ENCODE results near the gene ADCY5. TPM values are rescaled to one million over a fixed set of nuclear protein-coding genes. Genes with fewer than 3 reads are reported as not detected.

Gene ADCY5
- total RNA-seq, 4 donors from 2014 or later, result 3.5 to 44.6 (median 14.5) TPM

DNA sequence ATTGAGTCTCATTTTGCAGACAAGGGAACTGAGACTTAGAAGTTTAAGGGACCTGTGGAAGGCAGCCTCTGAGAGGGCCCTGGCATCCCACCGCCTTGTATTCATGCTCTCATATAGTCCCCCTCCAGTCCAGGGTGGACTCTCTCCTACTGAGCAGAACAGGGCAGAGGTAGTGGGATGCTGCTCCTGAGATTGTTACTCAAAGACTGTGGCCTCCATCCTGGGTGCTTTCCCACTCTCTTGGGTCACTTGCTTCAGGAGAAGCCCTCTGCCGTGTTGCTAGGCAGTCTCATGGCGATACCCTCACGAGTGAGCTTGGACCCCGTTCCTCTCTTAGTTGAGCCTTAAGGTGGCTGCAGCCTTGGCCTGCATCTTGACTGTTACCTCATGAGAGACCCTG lies 22.2 kb upstream of the ADCY5 start:
- TF ChIP-seq POLR2A (IDR thresholded peaks at IDR 0.05), result no peak
- no peak for TF ChIP-seq CTCF (IDR thresholded peaks at IDR 0.05)
- no peak for DNase-seq
- H3K27ac ChIP-seq, result no peak overlapping the region
- H3K4me3 ChIP-seq, result no peak overlapping the region
- H3K27me3 ChIP-seq, result no peaks in the 10 kb centered on the region
- no peaks in the 10 kb centered on the region for H3K4me1 ChIP-seq
- H3K36me3 ChIP-seq, result no peaks in the 10 kb centered on the region
- H3K9me3 ChIP-seq, result no peaks in the 10 kb centered on the region

DNA sequence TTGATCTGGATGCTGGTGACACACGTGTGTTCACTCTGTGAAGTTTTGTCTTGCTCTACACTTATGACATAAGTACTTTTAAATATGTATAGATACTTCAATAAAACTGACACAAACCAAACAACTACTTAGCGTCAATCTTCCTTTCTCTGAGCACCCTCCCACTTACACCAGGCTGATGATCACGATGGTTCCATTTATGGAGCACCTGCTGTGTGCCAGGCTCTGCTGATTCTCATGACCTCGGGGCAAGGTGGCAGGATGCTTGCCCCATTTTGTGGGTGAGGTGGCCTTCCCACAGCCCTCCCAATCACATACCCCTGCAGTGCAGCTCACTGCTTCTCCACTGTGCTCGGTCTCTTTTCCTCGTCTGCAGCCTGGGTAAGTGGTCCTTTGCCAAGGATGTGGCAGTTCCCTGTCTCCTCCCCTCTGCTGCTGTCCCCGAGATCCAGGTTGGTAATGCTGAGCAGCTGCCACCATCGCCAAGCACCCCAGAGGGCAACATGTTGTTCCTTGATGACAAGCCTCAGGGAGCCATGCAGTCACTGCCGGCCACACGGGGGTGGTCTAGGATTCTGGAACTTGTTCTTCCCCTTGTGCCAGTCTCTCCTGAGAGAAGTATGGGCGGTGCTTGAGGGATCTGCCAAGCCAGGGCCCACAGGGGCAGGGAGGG lies 20.6 kb upstream of the ADCY5 start:
- no peaks in the 10 kb centered on the region for H3K27me3 ChIP-seq
- TF ChIP-seq POLR2A (IDR thresholded peaks at IDR 0.05), result no peak
- no peak for TF ChIP-seq CTCF (IDR thresholded peaks at IDR 0.05)
- no peaks in the 10 kb centered on the region for H3K36me3 ChIP-seq
- no peak overlapping the region for H3K4me3 ChIP-seq
- no peak overlapping the region for H3K27ac ChIP-seq
- no peak for DNase-seq
- H3K4me1 ChIP-seq, result no peaks in the 10 kb centered on the region
- H3K9me3 ChIP-seq, result no peaks in the 10 kb centered on the region

DNA sequence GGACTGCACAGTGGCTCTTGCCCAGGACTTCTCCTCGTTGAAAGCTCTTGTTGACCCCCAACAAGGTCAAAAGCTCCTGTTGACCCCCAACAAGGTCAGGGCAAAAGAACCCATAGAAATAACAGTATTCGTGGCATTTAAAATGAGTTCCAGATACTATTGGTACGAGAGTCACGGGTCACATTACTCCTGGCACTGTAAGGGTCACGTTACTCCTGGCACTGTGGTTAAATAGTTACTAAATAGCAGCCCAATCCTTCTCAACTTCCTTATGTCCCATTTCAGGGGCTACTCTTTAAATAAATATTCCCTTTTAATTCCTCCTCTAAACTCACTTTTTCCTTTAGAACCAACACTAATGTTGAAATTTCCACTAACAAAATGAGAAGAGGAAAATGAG lies 18.2 kb upstream of the ADCY5 start:
- Histone ChIP-seq H3K4me1 (no peaks in the 10 kb centered on the region), H3K27ac (no peak overlapping the region), H3K36me3 (no peaks in the 10 kb centered on the region), H3K9me3 (no peaks in the 10 kb centered on the region), H3K27me3 (no peaks in the 10 kb centered on the region), H3K4me3 (no peak overlapping the region)
- TF ChIP-seq POLR2A (IDR thresholded peaks at IDR 0.05), result no peak
- TF ChIP-seq CTCF (IDR thresholded peaks at IDR 0.05), result no peak
- DNase-seq, result no peak

GRCh38 chr3:123464211-123464610 lies 15.3 kb upstream of the ADCY5 start:
- Histone ChIP-seq H3K4me3 (no peak overlapping the region), H3K27ac (no peak overlapping the region), H3K36me3 (no peaks in the 10 kb centered on the region), H3K4me1 (no peaks in the 10 kb centered on the region), H3K27me3 (no peaks in the 10 kb centered on the region), H3K9me3 (no peaks in the 10 kb centered on the region)
- no peak for DNase-seq
- no peak for TF ChIP-seq POLR2A (IDR thresholded peaks at IDR 0.05)

GRCh38 chr3:123459862-123460261 lies 11.0 kb upstream of the ADCY5 start:
- no peaks in the 10 kb centered on the region for H3K27me3 ChIP-seq
- no peak overlapping the region for H3K27ac ChIP-seq
- no peak for DNase-seq
- no peaks in the 10 kb centered on the region for H3K9me3 ChIP-seq
- no peaks in the 10 kb centered on the region for H3K36me3 ChIP-seq
- TF ChIP-seq CTCF (IDR thresholded peaks at IDR 0.05) (no peak), POLR2A (IDR thresholded peaks at IDR 0.05) (no peak)
- H3K4me3 ChIP-seq, result no peak overlapping the region
- H3K4me1 ChIP-seq, result no peaks in the 10 kb centered on the region

DNA sequence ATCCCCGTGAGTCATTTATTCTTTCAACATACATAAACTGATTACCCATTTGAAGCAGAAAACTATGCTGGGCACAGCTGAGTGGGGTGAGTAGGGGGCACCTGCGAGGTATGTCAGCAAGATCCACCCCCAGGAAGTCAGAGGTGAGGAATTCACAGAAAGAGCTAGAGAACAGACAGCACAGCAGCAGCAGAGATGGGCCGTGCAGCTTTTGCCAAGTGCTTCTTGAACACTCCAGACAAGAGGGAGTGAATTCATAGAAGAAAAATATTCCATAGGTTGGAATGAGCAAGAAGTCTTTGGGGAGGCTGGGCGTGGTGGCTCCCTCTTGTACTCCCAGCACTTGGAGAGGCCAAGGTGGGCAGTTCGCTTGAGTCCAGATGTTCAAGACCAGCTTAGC lies 9.4 kb upstream of the ADCY5 start:
- Histone ChIP-seq H3K36me3 (no peaks in the 10 kb centered on the region), H3K27ac (no peak overlapping the region), H3K4me1 (no peaks in the 10 kb centered on the region), H3K9me3 (no peaks in the 10 kb centered on the region), H3K27me3 (no peaks in the 10 kb centered on the region), H3K4me3 (no peak overlapping the region)
- DNase-seq, result no peak
- TF ChIP-seq CTCF (IDR thresholded peaks at IDR 0.05), result no peak
- no peak for TF ChIP-seq POLR2A (IDR thresholded peaks at IDR 0.05)

Data from Peyer's patch (tissue), 4 donors.